GM19351 (cell line): ENCODE measurements around the gene GMEB2.
"Not testable (repeated sequence)": the region's sequence is repeated elsewhere in the genome, so short reads cannot be mapped to it uniquely, and the experiment has no call there.

Source experiments
- ATAC-seq: cut with Tn5 transposase; IDR thresholded peaks from one replicate; pipeline ENCODE4 v1.9.1; 2021; ENCODE audit warnings: mild to moderate bottlenecking, moderate library complexity; ENCODE audit not compliant: unreplicated experiment

GMEB2 gene

DNA sequence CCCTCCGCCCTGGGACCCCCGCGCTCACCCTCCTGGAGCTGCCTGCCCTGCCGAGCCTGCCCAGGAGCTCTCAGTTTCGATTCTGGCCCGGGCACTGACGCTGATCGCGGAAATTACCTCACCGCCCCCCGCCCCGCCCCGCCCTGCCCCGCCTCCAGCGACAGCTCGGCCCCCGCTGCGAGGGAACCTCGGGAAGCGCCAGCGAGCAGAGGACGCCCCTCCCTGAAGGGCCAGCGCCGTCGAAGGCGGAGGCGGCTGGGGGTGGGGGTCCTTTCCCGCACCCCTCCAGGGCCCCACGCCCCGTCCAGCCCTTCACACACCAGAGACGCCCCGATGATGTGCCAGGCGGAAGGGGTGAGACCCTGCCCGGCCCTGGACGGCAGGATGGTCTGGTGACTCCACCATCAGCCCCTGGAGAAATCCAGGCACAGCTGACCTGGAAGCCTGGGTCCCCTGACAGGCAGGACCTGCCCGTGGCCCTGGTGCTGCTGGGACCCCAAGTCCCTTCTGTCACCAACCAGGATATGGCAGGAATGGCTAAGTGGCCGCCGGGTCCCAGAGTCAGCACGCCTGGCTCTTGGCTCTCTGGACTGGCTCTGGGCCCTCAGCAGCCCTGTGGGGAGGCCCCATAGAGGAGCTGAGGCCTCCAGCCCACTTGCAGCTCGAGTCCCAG lies 52.6 kb downstream of the GMEB2 start, which contains the start of gene HELZ2:
TSS of gene HELZ2 (minus strand) at position 84 of the 673 bp plus-strand sequence. CDS start 1,854 bp downstream, outside the sequence.
- ATAC-seq: no peak

- no peak for ATAC-seq
Measured at GRCh38 chr20:63573647-63574131, 53.2 kb downstream of the GMEB2 start.

- ATAC-seq: no peak
Measured at GRCh38 chr20:63572788-63573646, 53.9 kb downstream of the GMEB2 start.

DNA sequence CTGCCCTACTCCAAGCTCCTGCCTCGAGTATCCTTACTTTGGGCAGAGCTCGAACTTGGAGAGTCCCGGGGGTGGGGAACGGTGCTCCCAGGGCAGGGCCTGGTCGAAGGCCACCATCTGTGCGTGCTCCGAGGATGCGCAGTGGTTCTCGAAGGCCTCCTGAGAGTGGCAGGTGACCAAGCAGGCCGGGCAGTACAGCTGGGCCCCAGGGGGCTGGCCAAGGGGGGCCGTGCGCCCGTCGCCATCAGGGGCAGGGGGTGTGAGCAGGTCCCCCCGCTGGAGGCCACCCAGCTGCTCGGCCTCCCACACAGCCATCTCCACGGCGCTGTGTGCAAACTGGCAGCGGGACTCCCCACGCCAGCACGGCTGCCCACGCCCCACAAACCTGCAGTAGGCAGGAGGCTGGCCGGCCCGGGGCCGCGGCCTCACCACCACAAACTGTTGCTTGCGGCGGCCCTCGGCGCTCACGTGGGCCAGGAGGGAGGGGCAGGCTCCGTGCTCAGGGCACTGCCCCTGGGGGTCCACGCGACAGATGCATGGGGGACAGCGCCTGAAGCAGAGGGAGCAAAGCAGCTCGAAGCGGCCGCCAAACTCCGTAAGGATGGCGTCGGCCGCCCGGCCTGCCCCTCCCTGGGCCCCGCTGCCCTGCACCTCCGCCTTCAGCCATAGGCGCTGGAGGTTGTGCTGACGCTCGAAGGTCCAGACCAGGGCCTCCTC lies 54.7 kb downstream of the GMEB2 start:
- no peak for ATAC-seq

DNA sequence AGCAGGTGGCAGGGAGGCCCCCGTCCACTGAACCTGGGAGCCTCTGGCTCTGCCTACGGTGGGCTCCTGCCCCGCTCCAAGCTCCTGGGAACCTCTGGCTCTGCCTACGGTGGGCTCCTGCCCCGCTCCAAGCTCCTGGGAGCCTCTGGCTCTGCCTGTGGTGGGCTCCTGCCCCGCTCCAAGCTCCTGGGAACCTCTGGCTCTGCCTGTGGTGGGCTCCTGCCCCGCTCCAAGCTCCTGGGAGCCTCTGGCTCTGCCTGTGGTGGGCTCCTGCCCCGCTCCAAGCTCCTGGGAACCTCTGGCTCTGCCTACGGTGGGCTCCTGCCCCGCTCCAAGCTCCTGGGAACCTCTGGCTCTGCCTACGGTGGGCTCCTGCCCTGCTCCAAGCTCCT lies 55.8 kb downstream of the GMEB2 start:
- not testable (repeated sequence) for ATAC-seq

GRCh38 chr20:63570281-63571086 lies 56.4 kb downstream of the GMEB2 start:
- no peak for ATAC-seq

- no peak for ATAC-seq
Measured at GRCh38 chr20:63568986-63569949, 57.6 kb downstream of the GMEB2 start.

DNA sequence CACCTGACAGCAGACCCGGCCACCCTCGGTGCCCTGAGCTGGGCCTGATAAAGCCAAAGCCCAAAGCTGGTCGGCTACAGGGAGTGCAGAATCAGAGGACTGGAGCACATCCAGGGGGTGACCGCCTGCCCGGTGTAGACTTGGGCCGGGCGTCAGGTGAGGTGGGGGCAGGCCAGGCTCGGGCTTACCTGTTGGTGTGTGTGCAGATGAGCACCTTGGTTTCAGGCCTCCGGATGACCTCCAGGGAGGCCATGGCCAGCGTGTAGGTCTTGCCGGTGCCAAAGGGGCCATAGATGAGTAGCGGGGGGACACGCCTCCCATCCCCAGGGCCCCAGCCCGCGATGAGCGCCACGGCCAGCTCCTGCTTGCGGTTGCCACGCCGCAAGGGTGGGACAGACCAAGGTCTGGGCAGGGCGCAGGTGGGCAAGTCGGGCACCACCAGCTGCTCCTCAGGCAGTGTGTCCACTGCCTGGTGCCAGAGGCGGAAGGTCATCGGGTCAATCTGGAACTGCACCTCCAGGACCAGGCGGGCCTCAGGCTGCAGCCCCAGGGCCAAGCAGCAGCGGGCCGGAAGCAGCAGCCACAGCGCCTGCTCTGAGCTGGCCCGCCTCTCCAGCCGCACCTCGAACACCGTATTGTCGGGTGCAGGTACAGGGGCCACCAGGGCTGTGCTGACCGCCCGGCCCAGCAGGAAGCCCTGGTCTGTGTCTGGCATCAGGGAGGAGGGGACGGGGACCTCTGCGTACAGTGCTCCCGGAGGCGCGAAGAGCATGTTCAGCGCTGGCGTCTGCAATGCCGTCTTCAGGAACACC lies 58.5 kb downstream of the GMEB2 start:
- no peak for ATAC-seq

DNA sequence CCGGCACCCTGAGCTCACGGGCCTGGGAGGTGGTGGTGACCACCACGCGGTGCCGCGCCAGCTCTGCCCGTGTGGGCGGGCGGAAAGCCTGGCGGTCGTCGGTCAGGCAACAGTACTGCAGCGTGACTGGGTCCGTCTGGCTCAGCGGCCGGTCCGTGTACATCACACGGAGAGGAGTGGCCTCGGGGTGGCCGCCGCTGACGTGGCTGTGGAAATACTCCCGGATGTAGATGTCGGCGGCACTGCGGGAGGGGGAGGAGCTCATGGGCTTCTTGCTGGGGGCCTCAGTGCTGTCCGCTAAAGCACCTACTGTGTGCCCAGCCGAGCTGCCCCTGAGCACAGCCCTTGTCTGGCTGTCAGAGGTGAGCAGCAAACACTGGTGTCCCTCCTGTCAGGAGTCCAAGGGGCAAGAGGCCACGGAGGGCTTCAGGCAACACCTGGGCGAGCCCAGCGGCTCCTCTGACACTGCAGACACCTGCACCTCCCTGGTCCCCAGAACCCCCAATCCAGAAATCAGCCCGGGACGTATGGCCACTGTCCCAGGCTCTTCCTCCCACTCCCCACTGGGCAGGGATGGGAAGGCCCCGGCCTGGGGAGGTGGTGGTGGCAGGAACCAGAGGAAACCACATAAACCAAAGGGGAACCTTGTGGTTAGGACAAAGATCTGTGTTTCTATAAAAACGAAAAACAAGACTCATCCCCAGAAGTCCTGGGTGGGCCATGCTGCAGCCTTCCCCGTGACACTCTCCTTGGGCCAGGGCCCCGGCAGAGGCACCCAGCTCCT lies 59.3 kb downstream of the GMEB2 start:
- peak; percentile 63 for ATAC-seq

- ATAC-seq: peak; percentile 2
Measured at GRCh38 chr20:63567136-63567385, 59.8 kb downstream of the GMEB2 start.

GRCh38 chr20:63566395-63567135 lies 60.3 kb downstream of the GMEB2 start:
- no peak for ATAC-seq

DNA sequence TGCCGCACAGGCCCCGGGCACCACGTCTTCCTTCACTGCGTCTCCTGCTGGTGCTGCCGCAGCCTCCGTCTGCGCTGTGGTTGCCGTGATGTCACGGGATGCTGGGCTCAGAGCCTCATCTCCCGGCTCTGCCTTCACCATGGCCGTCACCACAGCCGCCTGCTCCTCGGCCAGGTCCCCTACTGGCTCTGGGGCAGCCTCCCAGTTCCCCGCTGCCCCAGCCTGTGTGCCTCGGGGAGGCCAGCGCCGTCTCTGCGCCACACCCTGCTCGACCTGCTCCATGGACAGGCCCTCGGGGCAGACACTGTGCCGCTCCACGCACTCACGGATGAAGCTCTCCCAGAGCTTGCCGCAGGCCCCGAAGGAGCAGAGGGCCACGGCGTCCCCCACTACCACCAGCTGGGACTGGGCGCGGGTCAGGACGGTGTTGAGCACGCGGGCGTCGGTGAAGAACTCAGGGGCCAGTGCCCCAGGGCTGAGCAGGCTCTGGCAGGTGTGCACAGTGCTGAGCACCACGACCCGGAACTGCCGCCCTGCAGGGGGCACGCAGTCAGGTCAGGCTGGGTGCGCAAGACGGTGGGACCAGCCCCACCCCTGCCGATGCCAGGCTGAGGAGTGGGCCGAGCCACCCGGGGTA lies 61.1 kb downstream of the GMEB2 start:
- no peak for ATAC-seq

DNA sequence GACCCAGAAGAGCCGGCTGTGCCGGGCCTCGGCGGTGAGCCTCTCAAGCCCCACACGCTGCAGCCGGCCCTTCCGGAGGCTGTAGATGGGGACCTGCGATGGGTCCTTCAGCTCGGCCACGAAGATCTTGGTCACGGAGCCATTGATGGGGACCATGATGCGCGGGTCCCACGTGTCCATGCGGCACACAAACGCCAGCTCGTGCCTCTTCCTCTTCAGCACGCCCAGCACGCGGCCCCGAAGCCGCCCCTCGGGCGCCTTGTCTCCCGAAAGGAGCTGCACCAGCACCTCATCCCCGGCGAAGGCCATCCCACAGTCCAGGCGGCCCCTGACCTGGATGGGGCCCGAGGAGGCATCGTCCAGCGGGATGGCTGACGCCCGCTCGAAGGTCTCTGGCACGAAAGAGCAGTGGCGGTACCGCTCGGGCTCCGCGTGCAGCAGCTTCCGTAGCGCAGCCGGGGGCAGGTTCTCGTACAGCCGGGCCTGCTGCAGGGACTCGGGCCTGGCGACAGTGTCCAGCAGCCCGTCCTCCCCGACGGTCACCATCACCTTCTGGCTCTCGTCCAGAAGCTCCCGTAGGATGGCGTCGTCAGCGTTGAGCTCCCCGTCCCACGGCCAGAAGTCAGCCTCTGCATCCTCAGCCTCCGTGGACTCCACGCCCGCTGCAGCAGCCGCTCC lies 61.7 kb downstream of the GMEB2 start:
- ATAC-seq: no peak

DNA sequence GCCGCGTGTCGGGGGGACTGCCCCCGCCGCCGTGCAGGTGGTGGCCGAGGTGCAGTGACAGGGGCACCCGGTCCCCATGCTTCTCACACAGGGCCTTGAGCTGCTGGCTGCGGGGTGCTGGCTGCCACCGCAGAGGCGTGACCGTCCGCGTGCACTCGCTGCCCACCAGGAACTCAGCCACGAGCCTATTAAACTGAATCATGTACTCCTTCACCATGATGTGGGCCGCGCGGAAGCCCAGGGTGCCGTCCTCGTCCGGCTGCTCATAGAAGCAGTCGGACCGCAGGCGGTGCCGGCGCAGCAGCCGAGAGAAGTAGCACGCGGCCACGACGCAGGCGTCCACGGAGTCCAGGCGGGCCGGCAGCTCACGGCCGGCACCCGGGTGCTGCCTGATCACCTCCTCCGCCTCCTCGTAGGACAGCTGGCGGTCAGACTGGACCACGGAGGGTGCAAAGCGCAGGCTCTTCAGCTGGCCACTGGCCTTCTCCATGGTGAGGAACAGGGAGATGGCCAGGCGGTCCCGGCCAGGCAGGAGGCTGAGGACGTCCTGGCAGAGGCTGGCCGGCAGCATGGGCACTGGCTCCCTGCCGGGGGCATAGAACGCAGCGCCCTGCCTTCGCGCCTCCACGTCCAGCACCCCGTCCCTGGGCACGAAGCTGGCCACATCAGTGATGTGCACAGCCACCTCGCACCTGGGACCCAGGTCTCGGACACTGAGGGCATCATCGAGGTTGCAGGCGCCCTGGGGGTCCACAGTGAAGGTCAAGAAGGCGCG lies 62.7 kb downstream of the GMEB2 start:
- no peak for ATAC-seq

- ATAC-seq: no peak
Measured at GRCh38 chr20:63563225-63563935, 63.5 kb downstream of the GMEB2 start.
